K562 (cell line): Measurements from ENCODE around the gene ADRA2B. TPM values are rescaled to one million over a fixed set of nuclear protein-coding genes. Genes with fewer than 3 reads are reported as not detected.

Experiments used
- ATAC-seq: fragments of 200-7000 bp; cut with Tn5 transposase; 3 replicates; pipeline ENCODE4 v1.9.1; 2020; ENCODE audit warnings: moderate library complexity
- BruUV-seq: library from RNA; stranded (reverse); fragments of 400-500 nt; replicated peaks from 2 replicates; lab custom pipeline; 2021; lab: Mats Ljungman, UMichigan
- CTCF ChIA-PET: fragments of 300-600 bp; formaldehyde crosslinking; extraction: SDS; loops from one replicate; lab custom pipeline; 2021; ENCODE audit warnings: low intra/inter-chr PET ratio; lab: Yijun Ruan, JAX
- POLR2A ChIA-PET: fragments of 300-600, 350-650 bp; sonication (Branson Sonifier 250); formaldehyde crosslinking; extraction: SDS; loops from one replicate; lab custom pipeline; 2021; ENCODE audit warnings: antibody characterized with exemption, inconsistent platforms; lab: Yijun Ruan, JAX
- DNase-seq, 4 experiments: peaks; one replicate each; pipeline versions ENCODE4 v3.0.0 to v3.0.0-alpha.2; 2011 to 2018; ENCODE audit warnings: low spot score in 3 of 4, mixed read lengths in 3 of 4; ENCODE audit errors: extremely low read depth in 1 of 4
- FAIRE-seq: peaks from 2 replicates; lab custom pipeline; 2011; peaks lifted over from hg19 to GRCh38; lab: Jason Lieb, UNC
- H2AFZ ChIP-seq: 2 replicates; pipeline ENCODE4 v1.6.0; 2011; ENCODE audit warnings: low read depth, low read length, control low read depth, inconsistent platforms
- H3K27ac ChIP-seq: fragments of 200-600 bp; 3 replicates; pipeline ENCODE4 v1.8.0; 2011; ENCODE audit warnings: low read depth, mild to moderate bottlenecking, control low read depth, inconsistent platforms, low read length, moderate library complexity, mixed read lengths; ENCODE audit errors: extremely low read depth
- H3K27me3 ChIP-seq, 2 experiments: fragments of 300-600 bp in 1 of 2; 2 replicates in 1 of 2; 3 replicates in 1 of 2; pipeline versions ENCODE4 v1.6.0 to v1.8.0; 2011; ENCODE audit warnings: inconsistent platforms in 2 of 2, low read length in 2 of 2, mild to moderate bottlenecking in 1 of 2, mixed read lengths in 1 of 2, moderate library complexity in 1 of 2; ENCODE audit not compliant: control insufficient read depth in 2 of 2, insufficient read depth in 2 of 2
- H3K36me3 ChIP-seq: fragments of 300-600 bp; 3 replicates; pipeline ENCODE4 v1.8.0; 2011; ENCODE audit warnings: mild to moderate bottlenecking, low read length, inconsistent platforms; ENCODE audit not compliant: control insufficient read depth, insufficient read depth
- H3K4me1 ChIP-seq, 2 experiments: fragments of 200-600 bp in 1 of 2; replicated peaks in 1 of 2; 2 replicates in 1 of 2; 3 replicates in 1 of 2; pipeline versions ENCODE4 v1.5.1 to v1.8.0; 2011; ENCODE audit warnings: inconsistent platforms in 2 of 2, low read length in 2 of 2, mild to moderate bottlenecking in 1 of 2, mixed read lengths in 1 of 2, moderate library complexity in 1 of 2; ENCODE audit not compliant: control insufficient read depth in 2 of 2, insufficient read depth in 2 of 2
- H3K4me2 ChIP-seq: 2 replicates; pipeline ENCODE4 v1.6.1; 2011; ENCODE audit warnings: low read length, control low read depth, inconsistent platforms, mixed read lengths; ENCODE audit not compliant: insufficient read depth
- H3K4me3 ChIP-seq: fragments of 200-600 bp; sonication (generic), shearing (Covaris generic); 2 replicates; pipeline ENCODE4 v1.5.1; 2016; ENCODE audit warnings: control low read depth, inconsistent platforms
- H3K79me2 ChIP-seq: fragments of 200-600 bp; 3 replicates; pipeline ENCODE4 v1.8.0; 2011; ENCODE audit warnings: low read length, inconsistent platforms; ENCODE audit not compliant: control insufficient read depth, insufficient read depth
- H3K9ac ChIP-seq, 2 experiments: 2 replicates each; pipeline versions ENCODE4 v1.6.0 to v1.6.1; 2011; ENCODE audit warnings: low read depth in 2 of 2, low read length in 2 of 2, control low read depth in 1 of 2, inconsistent platforms in 1 of 2, mild to moderate bottlenecking in 1 of 2, mixed read lengths in 1 of 2; ENCODE audit not compliant: insufficient read depth in 1 of 2
- H3K9me1 ChIP-seq: one replicate; pipeline ENCODE4 v1.6.0; 2011; ENCODE audit warnings: inconsistent platforms, mild to moderate bottlenecking, low read length, moderate library complexity; ENCODE audit not compliant: control insufficient read depth, insufficient read depth
- H3K9me3 ChIP-seq: replicated peaks from 2 replicates; pipeline ENCODE4 v1.5.1; 2011; ENCODE audit warnings: low read depth, low read length, inconsistent platforms; ENCODE audit not compliant: control insufficient read depth, insufficient read depth
- H4K20me1 ChIP-seq: replicated peaks from 2 replicates; pipeline ENCODE4 v1.6.1; 2011; ENCODE audit warnings: low read length, inconsistent platforms, mixed read lengths; ENCODE audit not compliant: control insufficient read depth, insufficient read depth
- DNMT1 ChIP-seq: fragments of 450-650 bp; IDR thresholded peaks from 2 replicates; pipeline ENCODE4 v1.6.1; 2016; ENCODE audit warnings: antibody characterized with exemption, mild to moderate bottlenecking
- MAZ ChIP-seq, 2 experiments: fragments of 450-650 bp in 1 of 2; sonication (generic) in 1 of 2; formaldehyde crosslinking; IDR thresholded peaks in 1 of 2; conservative IDR thresholded peaks in 1 of 2; 2 replicates each; pipeline versions ENCODE4 v1.4.0 to v1.5.0; 2020; ENCODE audit warnings: mild to moderate bottlenecking in 1 of 2, missing genetic modification reagents in 1 of 2
- NFIC ChIP-seq: fragments of 450-650 bp; IDR thresholded peaks from 2 replicates; pipeline ENCODE4 v1.6.1; 2017; ENCODE audit warnings: mild to moderate bottlenecking, inconsistent platforms
- RCOR1 ChIP-seq, 2 experiments: IDR thresholded peaks; 2 replicates each; pipeline ENCODE4 v1.6.1; 2012; ENCODE audit warnings: low read depth in 2 of 2, low read length in 2 of 2, borderline replicate concordance in 1 of 2, improper control_type of control experiment in 1 of 2
- ZBTB1 ChIP-seq: sonication (generic); formaldehyde crosslinking; IDR thresholded peaks from 2 replicates; pipeline ENCODE4 v1.8.1; 2023; ENCODE audit warnings: missing genetic modification reagents, low read depth, mild to moderate bottlenecking, borderline replicate concordance
- WGBS: fragments of 100-300 bp; shearing (Covaris generic); methylation state at CpG from one replicate; pipeline ENCODE4 v1.1.6; 2016; ENCODE audit warnings: low coverage, mixed read lengths; ENCODE audit not compliant: insufficient coverage; ENCODE audit errors: missing lambda C conversion rate; 5-methylcytosine and 5-hydroxymethylcytosine counted together
- in situ Hi-C: fragments of 300-500 bp; cut with MboI; formaldehyde crosslinking; loops from 4 replicates; pipeline ENCODE4 v1.15.0; 2018; ENCODE audit warnings: inconsistent platforms, mixed read lengths
- intact Hi-C: fragments of 100-400 bp; cut with micrococcal nuclease; formaldehyde crosslinking; loops from 2 replicates; pipeline ENCODE4 v1.14.2; 2022
- polyA plus RNA-seq, 8 experiments: library from polyadenylated mRNA; depleted of rRNA in 4 of 8; stranded (reverse) in 5 of 8; unstranded in 3 of 8; fragments of >200 nt; fragmentation: Nextera tagmentation in 2 of 8; fragmentation: Illumina TruSeq in 1 of 8; extraction: Ambion mirVana in 2 of 8; extraction: Trizol in 1 of 8; gene quantifications; 2 replicates each; pipeline versions ENCODE4 v1.2.1 to v1.2.3, GENCODE V29; 2011 to 2014; ENCODE audit warnings: inconsistent platforms in 1 of 8, missing spikeins in 1 of 8
- total RNA-seq, 7 experiments: library from RNA; depleted of rRNA in 6 of 7; stranded (reverse); fragments of >200 nt in 6 of 7; fragmentation: Illumina TruSeq in 2 of 7; extraction: Trizol in 2 of 7; gene quantifications; 2 replicates each; pipeline versions ENCODE4 v1.2.1 to v1.2.3, GENCODE V29; 2011 to 2021; ENCODE audit warnings: low replicate concordance in 1 of 7

The ADRA2B gene
- total and polyA plus RNA-seq, 9 of the 15 experiments (the other 6 are each of a cell fraction or from before 2014, with no cell fraction given) = not detected

- Histone ChIP-seq H2AFZ (no peak overlapping the region), H3K36me3 (no peaks in the 10 kb centered on the region), H3K4me3 (no peak overlapping the region), H3K27me3 (peaks cover 2 to 82% of the 10 kb centered on the region in 2 experiments; a peak in 3 of 5 replicates), H3K9me1 (no peaks in the 10 kb centered on the region), H3K9ac (no peak overlapping the region), H3K9me3 (no peaks in the 10 kb centered on the region), H3K4me2 (no peak overlapping the region), H3K4me1 (peaks cover 3 to 48% of the 10 kb centered on the region in 2 experiments; a peak in 4 of 5 replicates), H4K20me1 (peaks cover 10% of the 10 kb centered on the region), H3K27ac (no peak overlapping the region), H3K79me2 (no peaks in the 10 kb centered on the region)
- POLR2A ChIA-PET = no interaction called here
- FAIRE-seq (no peak), ATAC-seq (no peak), DNase-seq (no peak)
- CTCF ChIA-PET = no interaction called here
- TF ChIP-seq NFIC (peak; percentile 53), ZBTB1 (CRISPR knock-in tag) (no peak)
- no TSS peak for BruUV-seq
- intact Hi-C loops (no loop called here), in situ Hi-C loops (loop anchor here (5.0 kb wide), 1 partner anchor 92 kb away; no protein-coding TSS in a partner anchor)
- 22% methylated on average over 12 of the region's 13 CpGs for WGBS
These were observed 1.8 kb downstream of the ADRA2B start for GRCh38 chr2:96114546-96114902.

DNA sequence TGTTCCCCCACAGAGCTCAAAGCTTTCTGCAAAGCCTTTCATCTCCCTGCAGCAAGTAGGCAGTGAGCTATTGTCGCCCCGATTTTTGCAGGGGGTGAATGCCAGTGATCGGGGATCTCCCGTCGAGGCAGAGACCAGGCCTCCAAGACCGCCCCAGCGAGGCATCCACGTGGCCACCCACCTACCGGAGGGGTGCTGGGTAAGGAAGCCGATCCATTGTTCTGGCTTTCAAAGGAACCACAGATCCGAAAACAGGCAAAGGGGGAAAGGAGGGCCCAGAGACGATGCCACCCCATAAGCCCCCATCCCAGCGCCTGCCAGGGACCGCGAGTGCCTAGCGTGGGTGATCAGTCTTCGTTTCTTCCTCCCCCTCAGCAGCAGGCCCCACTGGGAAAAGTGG is 2.4 kb downstream of the ADRA2B start:
- ChIA-PET CTCF (no interaction called here), POLR2A (no interaction called here)
- intact Hi-C loops = no loop called here
- Histone ChIP-seq H4K20me1 (peaks cover 10% of the 10 kb centered on the region; the same call in 1 of the 2 replicates), H3K27me3 (peaks cover 2 to 81% of the 10 kb centered on the region in 2 experiments; a peak in 3 of 5 replicates), H3K36me3 (no peaks in the 10 kb centered on the region), H3K4me3 (no peak overlapping the region), H3K79me2 (no peaks in the 10 kb centered on the region), H3K9me1 (no peaks in the 10 kb centered on the region), H3K9ac (no peak overlapping the region), H2AFZ (no peak overlapping the region), H3K27ac (no peak overlapping the region), H3K4me1 (peaks cover 3 to 48% of the 10 kb centered on the region in 2 experiments; a peak in 4 of 5 replicates), H3K4me2 (no peak overlapping the region), H3K9me3 (no peaks in the 10 kb centered on the region)
- WGBS = 20% methylated on average over 11 of the region's 17 CpGs
- no TSS peak for BruUV-seq
- DNase-seq (no peak), ATAC-seq (no peak), FAIRE-seq (no peak)
- in situ Hi-C loops = loop anchor here (5.0 kb wide), 1 partner anchor 92 kb away; no protein-coding TSS in a partner anchor
- TF ChIP-seq DNMT1 (no peak), MAZ (CRISPR knock-in tag; conservative IDR thresholded peaks at IDR 0.05 in 1 of 2, IDR thresholded peaks at IDR 0.05 in 1 of 2) (no peak), RCOR1 (IDR thresholded peaks at IDR 0.05; ENCODE audit: borderline replicate concordance in 1 of 2, low read depth in 2 of 2, low read length in 2 of 2) (no peak)
